DND-41 (cell line): Measurements from ENCODE around the gene MAPK10.

ENCODE experiments used
- EZH2 ChIP-seq: IDR thresholded peaks from 3 replicates; pipeline ENCODE4 v1.6.1; 2012; ENCODE audit warnings: borderline replicate concordance, low read depth, mild to moderate bottlenecking, moderate library complexity, low read length, inconsistent platforms; ENCODE audit not compliant: severe bottlenecking
- TF ChIP-seq, protein P1 (sequence below): IDR thresholded peaks from 2 replicates; pipeline ENCODE4 v1.5.1; 2012; ENCODE audit warnings: borderline replicate concordance, low read length, moderate library complexity, mild to moderate bottlenecking; ENCODE audit not compliant: poor library complexity, severe bottlenecking; ENCODE audit errors: extremely low read depth

DNA sequence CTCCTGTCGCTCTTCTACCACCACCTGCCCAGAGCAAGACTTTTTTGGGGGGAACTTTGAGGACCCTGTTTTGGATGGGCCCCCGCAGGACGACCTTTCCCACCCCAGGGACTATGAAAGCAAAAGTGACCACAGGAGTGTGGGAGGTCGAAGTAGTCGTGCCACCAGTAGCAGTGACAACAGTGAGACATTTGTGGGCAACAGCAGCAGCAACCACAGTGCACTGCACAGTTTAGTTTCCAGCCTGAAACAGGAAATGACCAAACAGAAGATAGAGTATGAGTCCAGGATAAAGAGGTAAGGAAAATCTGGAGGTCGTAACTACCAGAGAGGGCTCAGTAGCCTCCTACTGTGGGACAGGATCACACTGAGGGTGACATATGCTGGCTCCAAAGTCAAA is 364.5 kb downstream of the MAPK10 start:
- TF ChIP-seq, protein P1, sequence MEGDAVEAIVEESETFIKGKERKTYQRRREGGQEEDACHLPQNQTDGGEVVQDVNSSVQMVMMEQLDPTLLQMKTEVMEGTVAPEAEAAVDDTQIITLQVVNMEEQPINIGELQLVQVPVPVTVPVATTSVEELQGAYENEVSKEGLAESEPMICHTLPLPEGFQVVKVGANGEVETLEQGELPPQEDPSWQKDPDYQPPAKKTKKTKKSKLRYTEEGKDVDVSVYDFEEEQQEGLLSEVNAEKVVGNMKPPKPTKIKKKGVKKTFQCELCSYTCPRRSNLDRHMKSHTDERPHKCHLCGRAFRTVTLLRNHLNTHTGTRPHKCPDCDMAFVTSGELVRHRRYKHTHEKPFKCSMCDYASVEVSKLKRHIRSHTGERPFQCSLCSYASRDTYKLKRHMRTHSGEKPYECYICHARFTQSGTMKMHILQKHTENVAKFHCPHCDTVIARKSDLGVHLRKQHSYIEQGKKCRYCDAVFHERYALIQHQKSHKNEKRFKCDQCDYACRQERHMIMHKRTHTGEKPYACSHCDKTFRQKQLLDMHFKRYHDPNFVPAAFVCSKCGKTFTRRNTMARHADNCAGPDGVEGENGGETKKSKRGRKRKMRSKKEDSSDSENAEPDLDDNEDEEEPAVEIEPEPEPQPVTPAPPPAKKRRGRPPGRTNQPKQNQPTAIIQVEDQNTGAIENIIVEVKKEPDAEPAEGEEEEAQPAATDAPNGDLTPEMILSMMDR: no peak
- no peak for TF ChIP-seq EZH2
